ENCODE data around the gene CDCA5. TPM values are rescaled to one million over a fixed set of nuclear protein-coding genes. Genes with fewer than 3 reads are reported as not detected.

Gene CDCA5
- total RNA-seq, 2 donors from 2014 or later, result 0.54 to 5.3 TPM

DNA sequence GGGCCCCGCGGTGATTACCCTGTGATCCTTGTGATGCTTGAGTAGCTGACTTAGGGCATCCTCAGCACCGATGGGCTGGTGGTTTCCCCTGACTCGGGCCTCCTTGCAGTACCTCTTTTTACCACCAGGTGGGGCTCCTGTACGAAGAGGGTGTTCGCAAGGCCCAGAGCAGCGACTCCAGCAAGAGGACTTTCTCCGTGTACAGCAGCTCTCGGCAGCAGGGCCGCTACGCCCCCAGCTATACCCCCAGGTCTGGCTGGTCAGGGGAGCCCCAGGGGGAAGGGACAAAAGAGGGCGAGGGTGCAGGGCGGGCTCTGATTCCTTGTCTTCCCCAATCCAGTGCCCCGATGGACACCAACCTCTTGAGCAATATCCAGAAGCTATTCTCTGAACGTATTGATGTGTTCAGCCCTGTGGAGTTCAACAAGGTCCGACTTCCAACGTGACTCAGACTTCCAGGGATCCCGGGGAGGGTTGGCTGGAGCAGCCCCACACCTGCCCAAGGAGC, 26.6 kb upstream of the CDCA5 start:
- peaks cover 25% of the 10 kb centered on the region for H3K36me3 ChIP-seq
- peak overlapping the region; percentile 24 for H3K4me3 ChIP-seq
- peak; percentile 47 for ATAC-seq (ENCODE audit: insufficient number of reproducible peaks, low FRiP score, low read depth)
- peaks cover 17 to 32% of the 10 kb centered on the region in 2 donors for H3K4me1 ChIP-seq (ENCODE audit: control insufficient read depth in 1 of 2, low read depth in 2 of 2)
- peak overlapping the region in 1 of 2 donors; percentile 37 for H3K27ac ChIP-seq
- H3K27me3 ChIP-seq (replicated peaks; ENCODE audit: insufficient read depth), result no peaks in the 10 kb centered on the region
- H3K9me3 ChIP-seq, result no peaks in the 10 kb centered on the region
- TF ChIP-seq CTCF (IDR thresholded peaks at IDR 0.05), result peak; percentile 100
- peak; percentile 65 for DNase-seq (ENCODE audit: low spot score)

- H3K36me3 ChIP-seq, result peaks cover 25% of the 10 kb centered on the region
- no peak overlapping the region for H3K4me3 ChIP-seq
- no peak for ATAC-seq (ENCODE audit: insufficient number of reproducible peaks, low FRiP score, low read depth)
- H3K4me1 ChIP-seq (ENCODE audit: control insufficient read depth in 1 of 2, low read depth in 2 of 2), result peaks cover 17 to 32% of the 10 kb centered on the region in 2 donors
- no peak for DNase-seq (ENCODE audit: low spot score)
- no peak overlapping the region for H3K27ac ChIP-seq
- no peaks in the 10 kb centered on the region for H3K9me3 ChIP-seq
- TF ChIP-seq CTCF (IDR thresholded peaks at IDR 0.05), result no peak
- H3K27me3 ChIP-seq (replicated peaks; ENCODE audit: insufficient read depth), result no peaks in the 10 kb centered on the region
Observed at GRCh38 chr11:65109231-65110198, 25.7 kb upstream of the CDCA5 start.

- Histone ChIP-seq H3K4me3 (no peak overlapping the region), H3K4me1 (ENCODE audit: control insufficient read depth in 1 of 2, low read depth in 2 of 2) (peaks cover 17 to 31% of the 10 kb centered on the region in 2 donors), H3K36me3 (peaks cover 25% of the 10 kb centered on the region), H3K9me3 (no peaks in the 10 kb centered on the region), H3K27me3 (replicated peaks; ENCODE audit: insufficient read depth) (no peaks in the 10 kb centered on the region), H3K27ac (no peak overlapping the region)
- DNase-seq (ENCODE audit: low spot score), result no peak
- no peak for ATAC-seq (ENCODE audit: insufficient number of reproducible peaks, low FRiP score, low read depth)
- no peak for TF ChIP-seq CTCF (IDR thresholded peaks at IDR 0.05)
Observed at GRCh38 chr11:65108469-65109123, 24.8 kb upstream of the CDCA5 start.

- no peak overlapping the region for H3K27ac ChIP-seq
- no peak for DNase-seq (ENCODE audit: low spot score)
- no peak for ATAC-seq (ENCODE audit: insufficient number of reproducible peaks, low FRiP score, low read depth)
Observed at GRCh38 chr11:65107751-65108468, 24.1 kb upstream of the CDCA5 start.

More at GRCh38 chr11:65107751-65108468, 24.1 kb upstream of the CDCA5 start:
- Histone ChIP-seq H3K4me1 (ENCODE audit: control insufficient read depth in 1 of 2, low read depth in 2 of 2) (peaks cover 12 to 27% of the 10 kb centered on the region in 2 donors), H3K9me3 (no peaks in the 10 kb centered on the region), H3K4me3 (no peak overlapping the region), H3K27me3 (replicated peaks; ENCODE audit: insufficient read depth) (no peaks in the 10 kb centered on the region), H3K36me3 (peaks cover 25% of the 10 kb centered on the region)
- no peak for TF ChIP-seq CTCF (IDR thresholded peaks at IDR 0.05)

Measured in thoracic aorta (tissue), 2 donors.